Mesendoderm (in vitro differentiated cells): ENCODE measurements around the gene PDP2.

Source experiments
- DNase-seq: peaks from one replicate; pipeline ENCODE4 v3.0.0; 2013
- H2AK5ac ChIP-seq: 2 replicates; pipeline ENCODE4 v1.6.1; 2013; ENCODE audit warnings: low read length, inconsistent platforms
- H2BK120ac ChIP-seq: 2 replicates; pipeline ENCODE4 v1.6.1; 2013; ENCODE audit warnings: low read depth, mild to moderate bottlenecking, low read length, moderate library complexity, mixed read lengths
- H2BK15ac ChIP-seq: replicated peaks from 2 replicates; pipeline ENCODE4 v1.6.1; 2013; ENCODE audit warnings: low read depth, mild to moderate bottlenecking, moderate library complexity
- H2BK5ac ChIP-seq: 2 replicates; pipeline ENCODE4 v1.6.1; 2013; ENCODE audit warnings: low read length, inconsistent platforms
- H3K18ac ChIP-seq: 2 replicates; pipeline ENCODE4 v1.6.1; 2013; ENCODE audit warnings: mild to moderate bottlenecking, low read length, mixed read lengths
- H3K23ac ChIP-seq: one replicate; pipeline ENCODE4 v1.6.1; 2013; ENCODE audit warnings: low read length
- H3K27ac ChIP-seq: 2 replicates; pipeline ENCODE4 v1.5.1; 2013; ENCODE audit warnings: low read depth, mild to moderate bottlenecking, inconsistent platforms, low read length, moderate library complexity
- H3K27me3 ChIP-seq: 2 replicates; pipeline ENCODE4 v1.6.1; 2013; ENCODE audit warnings: low read length, control low read depth, mild to moderate bottlenecking, inconsistent platforms; ENCODE audit not compliant: insufficient read depth, poor library complexity
- H3K36me3 ChIP-seq: 2 replicates; pipeline ENCODE4 v1.6.1; 2013; ENCODE audit warnings: low read length, inconsistent platforms; ENCODE audit not compliant: control insufficient read depth, insufficient read depth
- H3K4ac ChIP-seq: one replicate; pipeline ENCODE4 v1.6.1; 2013; ENCODE audit warnings: low read depth, mild to moderate bottlenecking, low read length, moderate library complexity
- H3K4me1 ChIP-seq: 2 replicates; pipeline ENCODE4 v1.6.1; 2013; ENCODE audit warnings: low read depth, low read length, inconsistent platforms; ENCODE audit not compliant: control insufficient read depth
- H3K4me2 ChIP-seq: 2 replicates; pipeline ENCODE4 v1.6.1; 2013; ENCODE audit warnings: low read length
- H3K4me3 ChIP-seq: 2 replicates; pipeline ENCODE4 v1.5.1; 2013; ENCODE audit warnings: mild to moderate bottlenecking, low read length
- H3K56ac ChIP-seq: one replicate; pipeline ENCODE4 v1.6.1; 2013; ENCODE audit warnings: low read length
- H3K79me1 ChIP-seq: 2 replicates; pipeline ENCODE4 v1.6.1; 2013; ENCODE audit warnings: low read length, inconsistent platforms
- H3K79me2 ChIP-seq: 2 replicates; pipeline ENCODE4 v1.6.1; 2013; ENCODE audit warnings: mild to moderate bottlenecking, low read length; ENCODE audit not compliant: control insufficient read depth, insufficient read depth
- H3K9ac ChIP-seq: 2 replicates; pipeline ENCODE4 v1.6.1; 2013; ENCODE audit warnings: low read length, inconsistent platforms
- H4K5ac ChIP-seq: one replicate; pipeline ENCODE4 v1.6.1; 2013; ENCODE audit warnings: low read length
- H4K8ac ChIP-seq: one replicate; pipeline ENCODE4 v1.6.1; 2013; ENCODE audit warnings: low read depth, mild to moderate bottlenecking, control low read depth, low read length, moderate library complexity
- WGBS: extraction: QIAGEN DNeasy Blood & Tissue Kit; methylation state at CpG from one replicate; pipeline ENCODE4 v1.1.7; 2013; ENCODE audit warnings: low lambda C conversion rate, missing lambda C conversion rate; ENCODE audit not compliant: insufficient coverage; ENCODE audit errors: extremely low coverage; 5-methylcytosine and 5-hydroxymethylcytosine counted together

The PDP2 gene

GRCh38 chr16:66918803-66919568 is 38.7 kb downstream of the PDP2 start, which contains the start of gene CDH16:
Gene CDH16, minus strand, starts transcription at chr16:66918885. Its CDS starts 820 bp downstream, at chr16:66918065.
- Histone ChIP-seq H3K23ac (no peak within 1 kb of the TSS), H3K9ac (no peak within 1 kb of the TSS), H3K18ac (no peak within 1 kb of the TSS), H3K27ac (no peak within 1 kb of the TSS), H3K4ac (no peak within 1 kb of the TSS), H4K5ac (no peak within 1 kb of the TSS), H4K8ac (no peak within 1 kb of the TSS), H2BK5ac (no peak within 1 kb of the TSS), H3K4me2 (no peak within 1 kb of the TSS), H2AK5ac (no peak within 1 kb of the TSS), H3K27me3 (no peaks in the 10 kb centered on the region), H3K56ac (no peak within 1 kb of the TSS), H3K79me2 (no peaks in the 10 kb centered on the region), H3K4me3 (no peak within 1 kb of the TSS), H3K36me3 (no peaks in the 10 kb centered on the region), H2BK15ac (no peak within 1 kb of the TSS), H3K79me1 (no peaks in the 10 kb centered on the region), H2BK120ac (no peak within 1 kb of the TSS), H3K4me1 (no peaks in the 10 kb centered on the region)
- no peak for DNase-seq
- WGBS: no CpG with 5 or more reads among the region's 7 CpGs

- Histone ChIP-seq H3K36me3 (no peaks in the 10 kb centered on the region), H3K56ac (no peak overlapping the region), H3K27me3 (no peaks in the 10 kb centered on the region), H3K79me2 (no peaks in the 10 kb centered on the region), H3K9ac (no peak overlapping the region), H2BK5ac (no peak overlapping the region), H3K4me1 (no peaks in the 10 kb centered on the region), H3K23ac (no peak overlapping the region), H3K79me1 (no peaks in the 10 kb centered on the region), H2BK15ac (no peak overlapping the region), H3K4me3 (no peak overlapping the region), H3K18ac (no peak overlapping the region), H2AK5ac (no peak overlapping the region), H3K4ac (no peak overlapping the region), H4K5ac (no peak overlapping the region), H3K27ac (no peak overlapping the region), H2BK120ac (no peak overlapping the region), H4K8ac (no peak overlapping the region), H3K4me2 (no peak overlapping the region)
- no peak for DNase-seq
- WGBS: no CpG with 5 or more reads among the region's 5 CpGs
These were observed 39.4 kb downstream of the PDP2 start for GRCh38 chr16:66919569-66920298.

- Histone ChIP-seq H3K27ac (no peak overlapping the region), H3K36me3 (no peaks in the 10 kb centered on the region), H4K8ac (no peak overlapping the region), H4K5ac (no peak overlapping the region), H2AK5ac (no peak overlapping the region), H3K4me2 (no peak overlapping the region), H3K23ac (no peak overlapping the region), H3K4ac (no peak overlapping the region), H2BK120ac (no peak overlapping the region), H3K27me3 (peaks cover 3% of the 10 kb centered on the region), H2BK15ac (no peak overlapping the region), H3K18ac (no peak overlapping the region), H3K56ac (no peak overlapping the region), H3K79me2 (no peaks in the 10 kb centered on the region), H3K79me1 (no peaks in the 10 kb centered on the region), H2BK5ac (no peak overlapping the region), H3K4me1 (no peaks in the 10 kb centered on the region), H3K4me3 (no peak overlapping the region), H3K9ac (no peak overlapping the region)
- DNase-seq: no peak
- no CpG with 5 or more reads among the region's 2 CpGs for WGBS
These were observed 39.9 kb downstream of the PDP2 start for GRCh38 chr16:66920299-66920590.

- H3K23ac ChIP-seq: no peak overlapping the region
- no peaks in the 10 kb centered on the region for H3K36me3 ChIP-seq
- no peak overlapping the region for H3K18ac ChIP-seq
- no peak overlapping the region for H2AK5ac ChIP-seq
- H3K9ac ChIP-seq: no peak overlapping the region
- H3K4me2 ChIP-seq: no peak overlapping the region
- H3K79me1 ChIP-seq: no peaks in the 10 kb centered on the region
- no peaks in the 10 kb centered on the region for H3K4me1 ChIP-seq
- WGBS: no CpG with 5 or more reads among the region's 9 CpGs
- no peaks in the 10 kb centered on the region for H3K79me2 ChIP-seq
- no peak overlapping the region for H3K4me3 ChIP-seq
- H3K27ac ChIP-seq: no peak overlapping the region
- no peak overlapping the region for H4K5ac ChIP-seq
- H3K4ac ChIP-seq: no peak overlapping the region
- H3K56ac ChIP-seq: no peak overlapping the region
- peaks cover 11% of the 10 kb centered on the region for H3K27me3 ChIP-seq
- H2BK15ac ChIP-seq: no peak overlapping the region
- H2BK120ac ChIP-seq: no peak overlapping the region
- H4K8ac ChIP-seq: no peak overlapping the region
- H2BK5ac ChIP-seq: no peak overlapping the region
- DNase-seq: no peak
These were observed 40.8 kb downstream of the PDP2 start for GRCh38 chr16:66920924-66921680.

GRCh38 chr16:66921729-66922450 is 41.6 kb downstream of the PDP2 start:
- no CpG with 5 or more reads among the region's 42 CpGs for WGBS
- Histone ChIP-seq H3K9ac (no peak overlapping the region), H3K36me3 (no peaks in the 10 kb centered on the region), H3K4ac (no peak overlapping the region), H3K27ac (no peak overlapping the region), H3K4me2 (no peak overlapping the region), H3K23ac (no peak overlapping the region), H2BK15ac (no peak overlapping the region), H3K18ac (no peak overlapping the region), H3K56ac (no peak overlapping the region), H4K5ac (no peak overlapping the region), H3K27me3 (peaks cover 18% of the 10 kb centered on the region), H2BK5ac (no peak overlapping the region), H4K8ac (no peak overlapping the region), H2AK5ac (no peak overlapping the region), H3K79me2 (no peaks in the 10 kb centered on the region), H2BK120ac (no peak overlapping the region), H3K4me1 (no peaks in the 10 kb centered on the region), H3K4me3 (no peak overlapping the region), H3K79me1 (no peaks in the 10 kb centered on the region)
- DNase-seq: no peak
